Endothelial cell of umbilical vein (primary cell): ENCODE measurements around the gene MUC5AC. TPM values are rescaled to one million over a fixed set of nuclear protein-coding genes. Genes with fewer than 3 reads are reported as not detected.

Experiments used
- BruUV-seq: library from RNA; stranded (reverse); fragments of 400-500 nt; replicated peaks from 2 replicates; lab custom pipeline; 2021; lab: Mats Ljungman, UMichigan
- CTCF ChIA-PET: fragments of 300-600, 350-600 bp; sonication (Branson Sonifier 250); formaldehyde crosslinking; loops from one replicate; lab custom pipeline; 2021; ENCODE audit warnings: antibody characterized with exemption, inconsistent platforms; lab: Charles Lee
- POLR2A ChIA-PET: fragments of 300-600, 350-600 bp; sonication (Branson Sonifier 250); formaldehyde crosslinking; loops from one replicate; lab custom pipeline; 2021; ENCODE audit warnings: antibody characterized with exemption, inconsistent platforms; lab: Charles Lee
- DNase-seq: peaks from one replicate; pipeline ENCODE4 v3.0.0-alpha.2; 2011; ENCODE audit warnings: low read depth, low spot score
- FAIRE-seq: peaks from 2 replicates; lab custom pipeline; 2011; peaks lifted over from hg19 to GRCh38; lab: Jason Lieb, UNC
- H2AFZ ChIP-seq: 2 replicates; pipeline ENCODE4 v1.6.0; 2012; ENCODE audit warnings: low read depth, low read length, control low read depth, inconsistent platforms
- H3K27ac ChIP-seq: 2 replicates; pipeline ENCODE4 v1.5.1; 2011; ENCODE audit warnings: low read depth, mild to moderate bottlenecking, control low read depth, low read length, moderate library complexity; ENCODE audit not compliant: insufficient read depth
- H3K27me3 ChIP-seq, 2 experiments: 2 replicates each; pipeline versions ENCODE4 v1.6.0 to v1.6.1; 2011; ENCODE audit warnings: low read length in 2 of 2, mixed read lengths in 1 of 2; ENCODE audit not compliant: control insufficient read depth in 2 of 2, insufficient read depth in 2 of 2
- H3K36me3 ChIP-seq, 2 experiments: 2 replicates in 1 of 2; 3 replicates in 1 of 2; pipeline ENCODE4 v1.5.1; 2011; ENCODE audit warnings: low read length in 2 of 2, mild to moderate bottlenecking in 1 of 2, moderate library complexity in 1 of 2; ENCODE audit not compliant: control insufficient read depth in 2 of 2, insufficient read depth in 2 of 2; ENCODE audit errors: extremely low read depth in 1 of 2
- H3K4me1 ChIP-seq: 3 replicates; pipeline ENCODE4 v1.5.1; 2011; ENCODE audit warnings: mild to moderate bottlenecking, low read length; ENCODE audit not compliant: control insufficient read depth, insufficient read depth; ENCODE audit errors: extremely low read depth
- H3K4me2 ChIP-seq: 2 replicates; pipeline ENCODE4 v1.6.1; 2011; ENCODE audit warnings: low read length, control low read depth, mixed read lengths; ENCODE audit not compliant: insufficient read depth
- H3K4me3 ChIP-seq, 3 experiments: fragments of 200-600 bp in 1 of 3; sonication (generic), shearing (Covaris generic) in 1 of 3; replicated peaks in 1 of 3; 2 replicates each; pipeline ENCODE4 v1.5.1; 2011 to 2016; ENCODE audit warnings: control low read depth in 3 of 3, low read length in 3 of 3, mild to moderate bottlenecking in 2 of 3, inconsistent platforms in 1 of 3, low read depth in 1 of 3, moderate library complexity in 1 of 3; ENCODE audit not compliant: insufficient read depth in 1 of 3
- H3K79me2 ChIP-seq: 2 replicates; pipeline ENCODE4 v1.6.0; 2012; ENCODE audit warnings: low read length, inconsistent platforms; ENCODE audit not compliant: control insufficient read depth, insufficient read depth
- H3K9ac ChIP-seq: replicated peaks from 2 replicates; pipeline ENCODE3; 2011; ENCODE audit warnings: low read length, control low read depth; ENCODE audit not compliant: insufficient read depth; ENCODE audit errors: extremely low read depth
- H3K9me1 ChIP-seq: replicated peaks from 3 replicates; pipeline ENCODE4 v1.6.0; 2011; ENCODE audit warnings: mild to moderate bottlenecking, low read length; ENCODE audit not compliant: control insufficient read depth, insufficient read depth; ENCODE audit errors: extremely low read depth
- H3K9me3 ChIP-seq: replicated peaks from 2 replicates; pipeline ENCODE4 v1.5.1; 2012; ENCODE audit warnings: low read length, inconsistent platforms; ENCODE audit not compliant: control insufficient read depth, insufficient read depth
- H4K20me1 ChIP-seq: replicated peaks from 2 replicates; pipeline ENCODE3; 2011; ENCODE audit warnings: mild to moderate bottlenecking, low read length; ENCODE audit not compliant: control insufficient read depth, insufficient read depth; ENCODE audit errors: extremely low read depth
- CTCF ChIP-seq, 2 donors: IDR thresholded peaks; 1 replicate in 1 of 2; 2 replicates in 1 of 2; pipeline ENCODE4 v1.5.1; 2011; ENCODE audit warnings: low read length in 2 of 2, mild to moderate bottlenecking in 2 of 2, moderate library complexity in 2 of 2, control low read depth in 1 of 2, inconsistent platforms in 1 of 2, low read depth in 1 of 2; ENCODE audit not compliant: insufficient read depth in 1 of 2; ENCODE audit errors: extremely low read depth in 1 of 2
- EZH2 ChIP-seq: IDR thresholded peaks from 2 replicates; pipeline ENCODE4 v1.6.1; 2012; ENCODE audit warnings: borderline replicate concordance, low read depth, mild to moderate bottlenecking, moderate library complexity, low read length, inconsistent platforms; ENCODE audit not compliant: severe bottlenecking
- FOS ChIP-seq: IDR thresholded peaks from 2 replicates; pipeline ENCODE4 v1.6.1; 2011; ENCODE audit warnings: mild to moderate bottlenecking, low read length, moderate library complexity, borderline replicate concordance; ENCODE audit not compliant: insufficient read depth
- GATA2 ChIP-seq: IDR thresholded peaks from 2 replicates; pipeline ENCODE4 v1.7.0; 2011; ENCODE audit warnings: low read depth, mild to moderate bottlenecking, moderate library complexity, mixed read lengths, low read length; ENCODE audit not compliant: insufficient read length, insufficient read depth
- JUN ChIP-seq: IDR thresholded peaks from 2 replicates; pipeline ENCODE4 v1.6.1; 2011; ENCODE audit warnings: borderline replicate concordance, low read depth; ENCODE audit not compliant: insufficient read length, insufficient read depth
- MAX ChIP-seq: IDR thresholded peaks from 2 replicates; pipeline ENCODE4 v1.6.1; 2011; ENCODE audit not compliant: insufficient read depth, insufficient read length
- MYC ChIP-seq: IDR thresholded peaks from one replicate; pipeline ENCODE4 v1.6.1; 2011; ENCODE audit warnings: mild to moderate bottlenecking, low read depth, low read length
- POLR2A ChIP-seq: IDR thresholded peaks from 2 replicates; pipeline ENCODE4 v1.6.1; 2012; ENCODE audit warnings: low read depth, mild to moderate bottlenecking, control low read depth, low read length
- POLR2AphosphoS5 ChIP-seq: IDR thresholded peaks from 2 replicates; pipeline ENCODE4 v1.6.1; 2012; ENCODE audit warnings: low read depth, mild to moderate bottlenecking, control low read depth, low read length, moderate library complexity; ENCODE audit not compliant: insufficient read depth
- dilution Hi-C: fragments of 300-500 bp; cut with MboI; formaldehyde crosslinking; loops from one replicate; pipeline ENCODE4 v1.15.0; 2019; ENCODE audit warnings: low sequenced_read_pairs; ENCODE audit not compliant: extremely low pct_ligation_motif_present
- intact Hi-C: fragments of 100-400 bp; cut with micrococcal nuclease; formaldehyde crosslinking; loops from one replicate; pipeline ENCODE4 v1.10.0; 2022
- polyA plus RNA-seq, 4 experiments: library from polyadenylated mRNA; depleted of rRNA in 3 of 4; stranded (reverse) in 3 of 4; unstranded in 1 of 4; fragments of >200 nt; gene quantifications; 2 replicates each; pipeline versions ENCODE4 v1.2.1 to v1.2.3, GENCODE V29; 2011 to 2012; ENCODE audit warnings: missing spikeins in 1 of 4
- total RNA-seq: library from RNA; stranded (reverse); gene quantifications from 2 replicates; pipeline ENCODE4 v1.2.3, GENCODE V29; 2021

The MUC5AC gene
- total and polyA plus RNA-seq, 2 donors (not counting 3 experiments of a cell fraction or from before 2014, with no cell fraction given), result not detected

- Histone ChIP-seq H3K79me2 (no peaks in the 10 kb centered on the region), H3K9ac (no peak overlapping the region), H3K9me1 (no peaks in the 10 kb centered on the region), H3K36me3 (no peaks in the 10 kb centered on the region), H3K4me3 (no peak overlapping the region), H2AFZ (no peak overlapping the region), H4K20me1 (no peaks in the 10 kb centered on the region), H3K9me3 (no peaks in the 10 kb centered on the region), H3K4me1 (no peaks in the 10 kb centered on the region), H3K4me2 (no peak overlapping the region), H3K27me3 (peaks cover 0 to 6% of the 10 kb centered on the region in 2 experiments), H3K27ac (no peak overlapping the region)
- FAIRE-seq (no peak), DNase-seq (no peak)
- CTCF ChIA-PET, result interaction anchor here (1.1 kb wide), 1 partner anchor 367 kb away, joined by 3 read pairs; no protein-coding TSS in a partner anchor
- intact Hi-C loops (no loop called here), dilution Hi-C loops (no loop called here)
- BruUV-seq, result no TSS peak
- POLR2A ChIA-PET, result no interaction called here
- TF ChIP-seq MYC (no peak), CTCF (IDR thresholded peaks at IDR 0.05; ENCODE audit: extremely low read depth in 1 of 2, insufficient read depth in 1 of 2, low read depth in 1 of 2, low read length in 2 of 2) (no peak), EZH2 (no peak), GATA2 (no peak), POLR2A (no peak), JUN (no peak), POLR2AphosphoS5 (no peak), MAX (no peak), FOS (no peak)
These were observed 49.8 kb downstream of the MUC5AC start for GRCh38 chr11:1207401-1208143.
